ENCODE measurements around the gene IL21R.

IL21R gene

DNA sequence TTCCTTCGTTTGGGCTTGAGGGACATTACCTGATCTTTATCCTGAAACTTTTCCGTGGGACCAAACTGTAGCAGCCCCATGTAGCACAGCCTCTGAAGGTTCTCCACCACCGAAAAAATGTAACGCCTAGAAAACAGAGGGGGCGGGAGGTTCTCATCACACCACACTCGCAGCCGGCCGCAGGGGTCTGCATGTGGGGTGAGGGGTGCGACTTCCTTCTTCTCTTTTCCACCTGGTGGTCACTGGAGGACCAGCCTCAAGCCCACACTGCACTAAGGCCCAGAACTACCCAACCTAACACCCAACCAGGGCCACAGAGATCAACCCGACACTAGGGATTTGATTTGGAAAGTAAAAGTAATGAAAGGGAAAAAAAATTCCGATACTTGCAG lies 90.6 kb downstream of the IL21R start:
- no peak for DNase-seq

DNA sequence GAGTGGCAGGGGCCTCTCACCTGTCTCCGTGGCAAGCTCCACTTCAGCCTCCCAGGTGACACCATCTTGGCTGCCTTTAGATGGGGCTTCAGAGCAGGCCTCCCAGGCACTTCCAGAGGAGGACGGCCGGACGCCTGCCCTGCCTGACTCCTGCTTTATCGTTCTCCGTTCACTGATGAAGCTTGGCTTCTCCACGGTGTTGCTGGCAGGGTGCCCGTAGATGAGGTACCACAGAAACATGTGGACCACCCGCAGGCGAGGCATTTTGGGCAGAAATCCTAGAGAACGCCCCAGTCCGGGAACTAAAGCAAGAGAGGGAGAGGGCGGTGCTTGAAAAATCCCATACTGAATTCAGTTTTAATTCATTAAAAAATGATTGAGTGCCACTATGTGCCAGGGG lies 93.2 kb downstream of the IL21R start:
- no peak for DNase-seq

DNA sequence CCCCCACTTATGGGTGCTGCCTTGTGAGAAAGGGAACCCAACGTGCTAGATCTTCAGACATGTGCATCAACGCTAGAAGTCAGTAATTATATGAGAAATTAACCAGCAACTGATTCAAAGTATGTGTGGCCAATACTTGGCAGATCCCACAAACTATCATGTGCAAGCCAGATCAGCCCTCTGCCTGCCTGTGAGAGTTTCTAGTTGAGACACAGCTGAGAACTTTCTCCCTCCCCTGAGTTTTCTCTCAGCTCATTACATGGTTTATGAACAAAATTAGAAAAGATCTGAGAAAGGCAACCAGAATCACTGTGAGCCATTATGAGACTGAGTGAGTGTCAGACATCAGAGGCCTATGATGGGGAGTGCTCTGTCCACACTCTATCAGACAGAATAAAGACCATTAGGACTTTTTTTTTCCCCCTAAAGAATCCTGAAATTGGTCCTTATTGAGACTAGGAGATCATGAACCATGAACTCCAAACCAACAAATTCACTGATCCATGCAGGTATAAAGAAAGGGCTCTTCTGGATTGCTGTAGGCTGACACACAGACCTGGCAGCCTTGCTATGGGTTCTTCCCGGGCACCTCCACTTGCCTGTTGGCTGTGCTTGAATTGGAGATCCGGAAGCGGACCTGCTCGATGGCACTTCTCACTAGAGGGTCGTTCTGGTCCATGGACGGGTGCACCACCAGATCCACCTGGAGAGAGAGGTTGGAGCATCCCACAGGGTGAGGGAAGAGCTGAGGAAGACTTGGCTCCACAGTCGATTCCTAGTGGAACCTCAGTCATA lies 96.3 kb downstream of the IL21R start:
- no peak for DNase-seq

DNA sequence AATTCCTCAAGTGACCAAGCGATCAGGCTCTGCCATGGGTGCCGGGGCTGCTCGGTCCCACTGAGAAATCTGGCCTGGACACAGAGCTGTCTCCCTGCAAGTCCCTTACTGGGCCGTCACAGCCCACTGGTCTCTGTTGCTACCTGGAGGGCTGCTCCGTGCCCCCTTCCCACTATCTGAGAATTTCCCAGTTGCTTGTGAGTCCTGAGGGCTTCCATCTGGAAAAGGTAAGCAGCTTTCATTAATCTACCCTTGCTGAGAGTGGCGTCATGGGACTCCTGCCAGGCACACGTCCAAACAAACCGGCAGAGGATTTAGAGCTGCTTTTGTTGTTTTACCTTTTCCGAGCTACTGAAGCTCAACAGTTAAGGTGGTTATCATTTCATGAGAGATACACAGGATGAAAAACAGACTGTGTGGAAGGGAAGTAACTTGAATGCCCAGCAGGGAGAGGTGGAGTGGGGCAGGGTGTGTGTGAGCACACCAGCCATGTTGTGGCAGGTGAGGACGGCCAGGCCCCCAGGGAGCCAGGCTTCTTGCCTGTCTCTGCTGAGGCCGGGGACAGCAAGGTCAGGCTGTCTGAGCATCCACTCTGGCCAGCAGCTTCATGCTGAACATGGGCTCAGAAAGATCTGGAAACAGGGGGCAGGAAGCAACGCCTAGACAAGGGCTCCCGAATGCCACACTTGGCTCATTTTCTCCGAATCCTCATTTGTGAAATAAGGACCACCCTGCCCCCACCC lies 97.1 kb downstream of the IL21R start:
- DNase-seq = no peak

DNA sequence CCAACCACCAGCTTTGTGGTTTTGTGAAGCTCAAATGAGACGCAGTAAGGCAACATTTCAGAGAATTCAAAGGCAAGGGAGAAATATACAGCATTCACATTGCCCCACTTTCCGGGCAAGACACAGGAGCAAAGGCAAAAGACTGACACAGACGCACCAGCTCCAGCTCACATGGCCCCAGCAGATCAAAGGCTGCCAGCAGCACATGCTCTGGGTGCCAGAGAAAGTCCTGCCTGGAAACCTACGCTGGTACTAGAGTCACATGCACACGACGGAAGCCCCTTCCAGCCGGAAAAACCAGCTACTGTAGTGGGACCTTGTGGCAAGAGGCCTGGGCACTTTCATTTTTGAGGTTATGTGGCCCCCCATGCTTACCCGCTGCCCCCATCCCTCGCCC lies 97.7 kb downstream of the IL21R start:
- no peak for DNase-seq

DNA sequence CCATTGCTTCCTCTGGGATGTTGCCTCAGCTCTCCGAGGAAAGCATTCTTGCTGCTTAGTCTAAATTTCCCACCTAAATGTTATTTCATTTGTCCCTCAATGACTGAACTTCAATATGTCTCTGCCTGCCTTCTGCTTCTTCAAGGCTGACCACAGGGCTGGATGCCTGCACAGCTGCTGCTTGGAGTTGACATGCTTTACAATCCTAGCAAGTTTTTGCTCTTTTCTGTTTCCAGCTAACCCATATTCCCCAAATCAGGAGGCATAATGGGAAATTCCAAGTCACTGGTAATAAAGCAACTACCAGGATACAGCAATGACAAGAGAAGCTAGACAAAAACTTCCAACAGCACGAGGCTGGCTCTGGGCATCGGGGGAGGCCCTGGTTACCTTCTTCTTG lies 98.8 kb downstream of the IL21R start:
- no peak for DNase-seq
